Lower leg skin (tissue), 4 donors: ENCODE measurements around the gene COL4A2. TPM values are rescaled to one million over a fixed set of nuclear protein-coding genes. Genes with fewer than 3 reads are reported as not detected.

Experiments
- DNase-seq, 2 donors: peaks; one replicate each; pipeline ENCODE4 v3.0.0-alpha.2; 2019; ENCODE audit warnings: low spot score in 2 of 2
- H3K4me3 ChIP-seq: fragments of 200-600 bp; sonication (generic); 2 replicates; pipeline ENCODE4 v1.5.1; 2017; ENCODE audit warnings: mild to moderate bottlenecking, low read depth; ENCODE audit not compliant: poor library complexity, severe bottlenecking
- CTCF ChIP-seq, 3 donors: fragments of 450-650 bp; IDR thresholded peaks; one replicate each; pipeline ENCODE4 v1.5.1; 2016; ENCODE audit warnings: antibody characterized with exemption in 3 of 3, mild to moderate bottlenecking in 3 of 3, moderate library complexity in 2 of 3
- POLR2A ChIP-seq, 2 donors: fragments of 450-650 bp; IDR thresholded peaks; one replicate each; pipeline ENCODE4 v1.6.1; 2016 to 2017; ENCODE audit warnings: antibody characterized with exemption in 2 of 2, mild to moderate bottlenecking in 1 of 2, moderate library complexity in 1 of 2
- WGBS, 2 donors: methylation state at CpG; one replicate each; pipeline ENCODE4 v1.1.5; 2018; 5-methylcytosine and 5-hydroxymethylcytosine counted together
- intact Hi-C: fragments of 100-400 bp; cut with DNase I; formaldehyde crosslinking; loops from one replicate; pipeline ENCODE4 v1.15.0; 2023; ENCODE audit warnings: low total_unique reads
- total RNA-seq, 4 donors: library from RNA; depleted of rRNA; stranded (reverse); fragments of >200 nt; gene quantifications; one replicate each; pipeline ENCODE4 v1.1.0, GENCODE V29; 2016

Gene COL4A2
- total RNA-seq, 4 donors from 2014 or later, result 40.8 to 119 (median 58.9) TPM

- no peak for TF ChIP-seq CTCF (IDR thresholded peaks at IDR 0.05)
- no peak for TF ChIP-seq POLR2A (IDR thresholded peaks at IDR 0.05)
- DNase-seq, result no peak
- WGBS, 2 donors, result 96 to 98% methylated on average over 4 of the region's 4 CpGs
- no peak overlapping the region for H3K4me3 ChIP-seq
- intact Hi-C loops, result no loop called here
These were observed 51.3 kb downstream of the COL4A2 start for GRCh38 chr13:110358381-110358780.

GRCh38 chr13:110359840-110360301 lies 52.8 kb downstream of the COL4A2 start:
- intact Hi-C loops, result no loop called here
- WGBS, 2 donors, result 79 to 84% methylated on average over 7 of the region's 7 CpGs
- DNase-seq, result no peak
- no peak for TF ChIP-seq POLR2A (IDR thresholded peaks at IDR 0.05)
- no peak for TF ChIP-seq CTCF (IDR thresholded peaks at IDR 0.05)
- H3K4me3 ChIP-seq, result no peak overlapping the region

- intact Hi-C loops, result no loop called here
- no peak overlapping the region for H3K4me3 ChIP-seq
- no peak for DNase-seq
- WGBS, 2 donors, result 73 to 76% methylated on average over 11 of the region's 11 CpGs
- TF ChIP-seq CTCF (IDR thresholded peaks at IDR 0.05) (no peak), POLR2A (IDR thresholded peaks at IDR 0.05) (no peak)
These were observed 53.5 kb downstream of the COL4A2 start for GRCh38 chr13:110360598-110360997.

- peak in 1 of 2 donors; percentile 90 for DNase-seq
- intact Hi-C loops, result no loop called here
- WGBS, 2 donors, result 45 to 49% methylated on average over 10 of the region's 10 CpGs
- no peak overlapping the region for H3K4me3 ChIP-seq
- TF ChIP-seq POLR2A (IDR thresholded peaks at IDR 0.05) (no peak), CTCF (IDR thresholded peaks at IDR 0.05) (no peak)
These were observed 54.4 kb downstream of the COL4A2 start for GRCh38 chr13:110361365-110361911.

GRCh38 chr13:110363010-110363409 lies 55.9 kb downstream of the COL4A2 start:
- DNase-seq, result no peak
- no peak overlapping the region for H3K4me3 ChIP-seq
- no peak for TF ChIP-seq CTCF (IDR thresholded peaks at IDR 0.05)
- no peak for TF ChIP-seq POLR2A (IDR thresholded peaks at IDR 0.05)
- intact Hi-C loops, result no loop called here
- 85 to 93% methylated on average over 8 of the region's 8 CpGs for WGBS, 2 donors

- TF ChIP-seq POLR2A (IDR thresholded peaks at IDR 0.05), result no peak
- no peak for TF ChIP-seq CTCF (IDR thresholded peaks at IDR 0.05)
- no peak overlapping the region for H3K4me3 ChIP-seq
- no peak for DNase-seq
- WGBS, 2 donors, result 79 to 80% methylated on average over 5 of the region's 5 CpGs
- intact Hi-C loops, result no loop called here
These were observed 57.0 kb downstream of the COL4A2 start for GRCh38 chr13:110364081-110364480.
